HCT116 (cell line): Measurements from ENCODE around the gene CXCR5. TPM values are rescaled to one million over a fixed set of nuclear protein-coding genes. Genes with fewer than 3 reads are reported as not detected.

Experiments used
- ATAC-seq: fragments of 200-7000 bp; cut with Tn5 transposase; 2 replicates; pipeline ENCODE4 v1.9.1; 2020; ENCODE audit warnings: mild to moderate bottlenecking, moderate library complexity
- BruUV-seq: library from RNA; stranded (reverse); fragments of 400-500 nt; replicated peaks from 2 replicates; lab custom pipeline; 2021; lab: Mats Ljungman, UMichigan
- CTCF ChIA-PET: fragments of 300-600 bp; sonication (Branson Sonifier 250); formaldehyde crosslinking; loops from one replicate; lab custom pipeline; 2021; ENCODE audit warnings: antibody characterized with exemption; lab: Charles Lee
- POLR2A ChIA-PET: fragments of 300-600, 350-600 bp; sonication (Branson Sonifier 250); formaldehyde crosslinking; loops from one replicate; lab custom pipeline; 2021; ENCODE audit warnings: antibody characterized with exemption; lab: Charles Lee
- RAD21 ChIA-PET, 2 experiments: fragments of 300-600 bp; sonication (Branson Sonifier 250); formaldehyde crosslinking; loops; one replicate each; lab custom pipeline; 2023; ENCODE audit warnings: low total read pairs in 2 of 2; ENCODE audit not compliant: uncharacterized antibody in 2 of 2, unreplicated experiment in 2 of 2, low non-redundant PET in 1 of 2; lab: Charles Lee
- DNase-seq: peaks from one replicate; pipeline ENCODE4 v3.0.0-alpha.2; 2010; ENCODE audit warnings: low read depth, low spot score
- H2AFZ ChIP-seq: fragments of 200-600 bp; shearing (Covaris generic), sonication (generic); 2 replicates; pipeline ENCODE4 v1.6.1; 2017; ENCODE audit warnings: low read depth, mixed run types, mixed read lengths, antibody characterized with exemption, low read length; ENCODE audit not compliant: poor library complexity, severe bottlenecking
- H3K27ac ChIP-seq: 2 replicates; pipeline ENCODE4 v1.5.1; 2012; ENCODE audit warnings: low read depth, low read length
- H3K27me3 ChIP-seq: fragments of 200-600 bp; sonication (generic); 2 replicates; pipeline ENCODE4 v1.6.1; 2016; ENCODE audit warnings: mixed run types, low read length, mixed read lengths; ENCODE audit not compliant: insufficient read depth
- H3K36me3 ChIP-seq, 2 experiments: fragments of 200-500 bp in 1 of 2; fragments of 200-600 bp in 1 of 2; sonication (Bioruptor generic) in 1 of 2; sonication (generic) in 1 of 2; 2 replicates each; pipeline versions ENCODE4 v1.5.1 to v1.6.1; 2014 to 2016; ENCODE audit warnings: low read length in 2 of 2, inconsistent platforms in 1 of 2, mixed read lengths in 1 of 2, mixed run types in 1 of 2; ENCODE audit not compliant: insufficient read depth in 2 of 2, control insufficient read depth in 1 of 2
- H3K4me1 ChIP-seq, 2 experiments: fragments of 200-600 bp in 1 of 2; sonication (generic) in 1 of 2; 2 replicates each; pipeline versions ENCODE4 v1.5.1 to v1.6.1; 2012 to 2017; ENCODE audit warnings: low read length in 2 of 2, inconsistent platforms in 1 of 2, mild to moderate bottlenecking in 1 of 2, mixed read lengths in 1 of 2, mixed run types in 1 of 2, moderate library complexity in 1 of 2; ENCODE audit not compliant: insufficient read depth in 2 of 2, control insufficient read depth in 1 of 2
- H3K4me2 ChIP-seq: fragments of 200-600 bp; sonication (generic); 2 replicates; pipeline ENCODE4 v1.6.1; 2017; ENCODE audit warnings: mixed run types, low read length, mixed read lengths
- H3K4me3 ChIP-seq, 2 experiments: fragments of 200-600 bp in 1 of 2; sonication (generic) in 1 of 2; replicated peaks in 1 of 2; 2 replicates each; pipeline ENCODE4 v1.5.1; 2011 to 2016; ENCODE audit warnings: low read length in 2 of 2, control low read depth in 1 of 2, low read depth in 1 of 2, mild to moderate bottlenecking in 1 of 2, mixed read lengths in 1 of 2, mixed run types in 1 of 2
- H3K79me2 ChIP-seq: fragments of 200-600 bp; sonication (generic); 2 replicates; pipeline ENCODE4 v1.6.1; 2017; ENCODE audit warnings: mild to moderate bottlenecking, mixed run types, low read length, moderate library complexity, mixed read lengths; ENCODE audit not compliant: insufficient read depth
- H3K9ac ChIP-seq: fragments of 200-600 bp; sonication (generic); 2 replicates; pipeline ENCODE4 v1.6.1; 2016; ENCODE audit warnings: low read length, mixed read lengths
- H3K9me2 ChIP-seq: fragments of 200-600 bp; sonication (generic), shearing (Covaris generic); 2 replicates; pipeline ENCODE4 v1.6.1; 2017; ENCODE audit warnings: mixed run types, mild to moderate bottlenecking, moderate library complexity; ENCODE audit not compliant: insufficient read depth
- H3K9me3 ChIP-seq, 2 experiments: fragments of 200-500 bp in 1 of 2; fragments of 200-600 bp in 1 of 2; sonication (Bioruptor generic) in 1 of 2; sonication (generic) in 1 of 2; 2 replicates each; pipeline ENCODE4 v1.6.1; 2014 to 2017; ENCODE audit warnings: low read length in 2 of 2, mixed read lengths in 2 of 2, inconsistent platforms in 1 of 2, low read depth in 1 of 2, mild to moderate bottlenecking in 1 of 2, mixed run types in 1 of 2, moderate library complexity in 1 of 2; ENCODE audit not compliant: control insufficient read depth in 1 of 2, insufficient read depth in 1 of 2
- H4K20me1 ChIP-seq: fragments of 200-600 bp; sonication (generic), shearing (Covaris generic); 2 replicates; pipeline ENCODE4 v1.6.1; 2017; ENCODE audit warnings: mixed run types, mild to moderate bottlenecking, moderate library complexity; ENCODE audit not compliant: insufficient read depth
- ATF3 ChIP-seq: IDR thresholded peaks from 2 replicates; pipeline ENCODE4 v1.6.1; 2012
- CEBPB ChIP-seq: IDR thresholded peaks from 2 replicates; pipeline ENCODE4 v1.6.1; 2012; ENCODE audit warnings: low read depth
- CTCF ChIP-seq, 3 experiments: fragments of 200-600 bp in 1 of 3; sonication (generic) in 1 of 3; IDR thresholded peaks in 2 of 3; conservative IDR thresholded peaks in 1 of 3; 2 replicates each; pipeline ENCODE4 v1.5.1; 2012 to 2017; ENCODE audit warnings: low read depth in 2 of 3, low read length in 2 of 3, antibody characterized with exemption in 1 of 3, borderline replicate concordance in 1 of 3, control low read depth in 1 of 3, mild to moderate bottlenecking in 1 of 3, mixed read lengths in 1 of 3, mixed run types in 1 of 3, moderate library complexity in 1 of 3; ENCODE audit not compliant: insufficient read depth in 1 of 3
- EGR1 ChIP-seq: IDR thresholded peaks from 2 replicates; pipeline ENCODE4 v1.6.1; 2012; ENCODE audit warnings: low read depth
- ELF1 ChIP-seq: IDR thresholded peaks from 2 replicates; pipeline ENCODE4 v1.6.1; 2012; ENCODE audit warnings: low read depth, borderline replicate concordance
- EZH2 ChIP-seq: fragments of 200-600 bp; sonication (generic); IDR thresholded peaks from 2 replicates; pipeline ENCODE4 v1.6.1; 2017; ENCODE audit warnings: antibody characterized with exemption, mixed run types
- EZH2phosphoT487 ChIP-seq: fragments of 200-600 bp; IDR thresholded peaks from 2 replicates; pipeline ENCODE4 v1.6.1; 2018; ENCODE audit warnings: antibody characterized with exemption, borderline replicate concordance
- FOSL1 ChIP-seq: IDR thresholded peaks from 2 replicates; pipeline ENCODE4 v1.6.1; 2012; ENCODE audit warnings: low read depth
- MAX ChIP-seq: IDR thresholded peaks from 2 replicates; pipeline ENCODE4 v1.6.1; 2012
- POLR2AphosphoS5 ChIP-seq: IDR thresholded peaks from 2 replicates; pipeline ENCODE4 v1.6.1; 2011; ENCODE audit warnings: mild to moderate bottlenecking, low read depth, low read length, moderate library complexity
- RAD21 ChIP-seq: IDR thresholded peaks from 2 replicates; pipeline ENCODE4 v1.6.1; 2012; ENCODE audit warnings: low read depth, mild to moderate bottlenecking
- SIN3A ChIP-seq: IDR thresholded peaks from 2 replicates; pipeline ENCODE4 v1.6.1; 2012; ENCODE audit warnings: low read depth
- SP1 ChIP-seq: IDR thresholded peaks from 2 replicates; pipeline ENCODE4 v1.6.1; 2012; ENCODE audit warnings: low read depth
- SRF ChIP-seq: IDR thresholded peaks from 2 replicates; pipeline ENCODE4 v1.6.1; 2012; ENCODE audit warnings: low read depth
- YY1 ChIP-seq: IDR thresholded peaks from 2 replicates; pipeline ENCODE4 v1.6.1; 2011; ENCODE audit warnings: low read length, low read depth, moderate library complexity, mild to moderate bottlenecking; ENCODE audit not compliant: insufficient replicate concordance; ENCODE audit errors: extremely low read depth
- ZNF274 ChIP-seq: fragments of 200-500 bp; sonication (Bioruptor generic); IDR thresholded peaks from 2 replicates; pipeline ENCODE4 v1.6.1; 2014; ENCODE audit warnings: mild to moderate bottlenecking, low read depth, low read length, inconsistent platforms
- intact Hi-C: fragments of 100-400 bp; cut with micrococcal nuclease; formaldehyde crosslinking; loops from 2 replicates; pipeline ENCODE4 v1.10.0; 2022
- total RNA-seq: library from RNA; stranded (reverse); gene quantifications from one replicate; pipeline ENCODE4 v1.2.1, GENCODE V29; 2021; ENCODE audit not compliant: unreplicated experiment

The CXCR5 gene
- total RNA-seq, 1 experiment from 2014 or later, result not detected

- intact Hi-C loops, result loop anchor here (5.0 kb wide), 1 partner anchor 102 kb away; the partner anchor contains the start of genes RPS25 and TRAPPC4
- H3K79me2 ChIP-seq, result peaks cover 85% of the 10 kb centered on the region
- DNase-seq, result no peak
- H2AFZ ChIP-seq, result no peak overlapping the region
- TF ChIP-seq ATF3 (no peak), SIN3A (no peak), CTCF (IDR thresholded peaks at IDR 0.05 in 2 of 3, conservative IDR thresholded peaks at IDR 0.05 in 1 of 3; ENCODE audit: borderline replicate concordance in 1 of 3, insufficient read depth in 1 of 3, low read depth in 2 of 3, low read length in 2 of 3) (no peak), MAX (no peak)
- TF ChIP-seq, all 23 proteins: peak for 0
- ATAC-seq, result no peak
- ChIA-PET CTCF (no interaction called here), POLR2A (no interaction called here), RAD21 (interaction anchor here in 1 of 2 experiments (0.6 kb wide), 1 partner anchor 12 kb away, joined by 3 read pairs; no protein-coding TSS in a partner anchor)
- Histone ChIP-seq H3K4me3 (no peak overlapping the region; a peak in 1 of 4 replicates), H3K4me2 (peak overlapping the region; percentile 100), H3K27ac (peak overlapping the region; percentile 100), H3K27me3 (no peaks in the 10 kb centered on the region), H3K9me3 (no peaks in the 10 kb centered on the region), H3K9ac (peak overlapping the region; percentile 91), H3K36me3 (peaks cover 0 to 8% of the 10 kb centered on the region in 2 experiments; a peak in 1 of 4 replicates), H3K9me2 (no peaks in the 10 kb centered on the region), H3K4me1 (peaks cover 79 to 99% of the 10 kb centered on the region in 2 experiments), H4K20me1 (no peaks in the 10 kb centered on the region)
- BruUV-seq, result no TSS peak
Observed at GRCh38 chr11:118914987-118915386, 31.3 kb downstream of the CXCR5 start.

GRCh38 chr11:118915396-118915795 is 31.7 kb downstream of the CXCR5 start:
- no peak for ATAC-seq
- no peaks in the 10 kb centered on the region for H4K20me1 ChIP-seq
- TF ChIP-seq ELF1 (no peak), EZH2phosphoT487 (no peak), SP1 (no peak), ZNF274 (no peak), RAD21 (no peak), YY1 (no peak), SRF (no peak), EGR1 (no peak), FOSL1 (no peak), EZH2 (no peak), CEBPB (no peak), POLR2AphosphoS5 (no peak)
- TF ChIP-seq, all 23 proteins: peak for 0
- no peak for DNase-seq
- intact Hi-C loops, result no loop called here
- BruUV-seq, result no TSS peak
- peak overlapping the region; percentile 100 for H3K4me2 ChIP-seq
- CTCF ChIA-PET, result no interaction called here
- no peaks in the 10 kb centered on the region for H3K27me3 ChIP-seq
- peak overlapping the region; percentile 100 for H3K27ac ChIP-seq
- RAD21 ChIA-PET, result no interaction called here
- H3K9me2 ChIP-seq, result no peaks in the 10 kb centered on the region
- peaks cover 0 to 8% of the 10 kb centered on the region in 2 experiments; a peak in 1 of 4 replicates for H3K36me3 ChIP-seq
- peaks cover 86% of the 10 kb centered on the region for H3K79me2 ChIP-seq
- POLR2A ChIA-PET, result no interaction called here
- no peak overlapping the region for H3K4me3 ChIP-seq
- H3K9ac ChIP-seq, result peak overlapping the region; percentile 91
- H3K4me1 ChIP-seq, result peaks cover 80 to 99% of the 10 kb centered on the region in 2 experiments
- no peaks in the 10 kb centered on the region for H3K9me3 ChIP-seq
- no peak overlapping the region for H2AFZ ChIP-seq
